Skeletal muscle tissue (tissue), 4 donors: Measurements from ENCODE around the gene MAFB. TPM values are rescaled to one million over a fixed set of nuclear protein-coding genes. Genes with fewer than 3 reads are reported as not detected.

ENCODE experiments used
- H3K27ac ChIP-seq: one replicate; pipeline ENCODE4 v1.7.0; 2013; ENCODE audit warnings: mild to moderate bottlenecking, low read depth, low read length, inconsistent platforms
- H3K27me3 ChIP-seq, 3 donors: one replicate each; pipeline ENCODE4 v1.7.0; 2013; ENCODE audit warnings: low read length in 3 of 3; ENCODE audit not compliant: control insufficient read depth in 3 of 3, insufficient read depth in 3 of 3
- H3K36me3 ChIP-seq, 3 donors: one replicate each; pipeline ENCODE4 v1.7.0; 2013; ENCODE audit warnings: low read length in 3 of 3; ENCODE audit not compliant: control insufficient read depth in 3 of 3, insufficient read depth in 3 of 3
- H3K4me1 ChIP-seq, 3 donors: one replicate each; pipeline ENCODE4 v1.7.0; 2013; ENCODE audit warnings: low read length in 3 of 3, mild to moderate bottlenecking in 3 of 3; ENCODE audit not compliant: control insufficient read depth in 3 of 3, insufficient read depth in 3 of 3
- H3K4me3 ChIP-seq, 3 donors: one replicate each; pipeline ENCODE4 v1.7.0; 2013; ENCODE audit warnings: low read length in 3 of 3
- H3K9ac ChIP-seq, 3 donors: one replicate each; pipeline ENCODE4 v1.7.0; 2013; ENCODE audit warnings: low read length in 3 of 3, mild to moderate bottlenecking in 3 of 3, moderate library complexity in 2 of 3, low read depth in 1 of 3
- H3K9me3 ChIP-seq, 3 donors: one replicate each; pipeline ENCODE4 v1.7.0; 2013; ENCODE audit warnings: low read length in 3 of 3; ENCODE audit not compliant: control insufficient read depth in 3 of 3
- total RNA-seq: library from RNA; depleted of rRNA; stranded (reverse); fragments of >200 nt; gene quantifications from one replicate; pipeline ENCODE4 v1.2.3, GENCODE V29; 2014
- donor health status: Osteomylitis.

MAFB gene
- total RNA-seq, 1 donor from 2014 or later, result 9.9 TPM

DNA sequence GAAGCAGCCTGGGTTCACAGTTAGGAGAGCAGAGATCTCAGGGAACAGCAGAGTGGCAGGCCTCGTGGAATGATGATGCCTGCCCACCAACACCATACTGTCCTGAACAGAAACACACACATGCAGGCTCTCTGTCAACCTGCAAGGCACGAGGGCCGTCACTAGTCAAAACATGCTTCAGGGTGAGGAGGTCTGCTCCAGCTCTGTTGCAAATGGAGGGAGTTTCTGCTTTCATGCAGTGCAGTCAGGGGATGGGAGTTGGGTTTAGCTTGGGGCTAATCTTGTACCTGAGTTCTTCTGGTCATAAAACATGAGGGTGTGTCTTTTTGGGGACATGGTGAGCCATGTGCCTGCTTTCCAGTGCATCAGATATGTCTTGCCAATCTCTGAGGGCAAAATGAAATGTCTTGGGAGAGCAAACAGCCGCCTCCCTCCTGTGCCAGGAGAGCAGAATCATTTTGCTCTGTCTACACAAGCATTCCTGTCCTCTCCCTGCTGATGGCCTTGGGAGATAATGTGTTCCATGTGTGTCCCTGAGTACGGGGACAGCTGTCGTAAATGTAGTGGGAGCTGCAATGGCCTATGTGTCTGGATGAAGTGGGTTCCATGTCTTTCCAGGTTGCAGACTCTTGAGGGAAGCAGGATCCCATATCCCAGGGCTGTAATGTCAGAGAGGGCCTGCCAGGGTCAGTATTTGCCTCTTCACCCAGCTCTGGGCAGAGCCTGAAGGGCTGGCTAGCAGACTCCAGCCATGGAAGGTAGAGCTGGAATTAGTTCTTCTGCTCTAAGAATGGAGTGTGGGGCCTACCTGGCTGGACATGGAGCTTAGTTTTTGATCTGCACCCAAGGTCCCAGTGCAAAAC, 40.6 kb downstream of the MAFB start:
- H3K4me1 ChIP-seq, result peaks cover 0 to 8% (median 5%) of the 10 kb centered on the region in 3 donors
- peaks cover 0 to 5% (median 0%) of the 10 kb centered on the region in 3 donors for H3K27me3 ChIP-seq
- no peak overlapping the region for H3K27ac ChIP-seq
- no peak overlapping the region for H3K4me3 ChIP-seq
- no peaks in the 10 kb centered on the region for H3K36me3 ChIP-seq
- no peaks in the 10 kb centered on the region for H3K9me3 ChIP-seq
- no peak overlapping the region for H3K9ac ChIP-seq

DNA sequence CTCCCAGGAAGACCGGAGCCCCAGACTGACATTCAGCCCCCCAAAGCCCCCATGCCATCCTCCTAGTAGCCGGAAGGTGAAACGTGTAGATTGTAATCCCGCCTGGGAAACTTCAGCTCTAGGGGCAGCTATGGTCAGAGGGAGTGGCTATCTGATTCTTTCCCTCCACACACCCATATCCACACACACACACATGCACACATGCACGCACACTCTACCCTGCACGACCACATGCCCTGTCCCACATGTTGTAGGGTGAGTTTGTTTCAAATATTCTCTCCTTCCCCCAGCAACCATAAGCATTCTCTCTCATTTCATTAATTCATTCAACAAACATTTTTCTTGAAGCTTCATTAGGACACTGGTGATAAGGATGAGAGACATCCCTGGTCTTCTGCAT, 42.2 kb downstream of the MAFB start:
- no peak overlapping the region for H3K27ac ChIP-seq
- H3K27me3 ChIP-seq, result peaks cover 0 to 5% (median 0%) of the 10 kb centered on the region in 3 donors
- no peaks in the 10 kb centered on the region for H3K36me3 ChIP-seq
- H3K4me3 ChIP-seq, result no peak overlapping the region
- no peaks in the 10 kb centered on the region for H3K9me3 ChIP-seq
- peaks cover 0 to 8% (median 5%) of the 10 kb centered on the region in 3 donors for H3K4me1 ChIP-seq
- no peak overlapping the region for H3K9ac ChIP-seq

DNA sequence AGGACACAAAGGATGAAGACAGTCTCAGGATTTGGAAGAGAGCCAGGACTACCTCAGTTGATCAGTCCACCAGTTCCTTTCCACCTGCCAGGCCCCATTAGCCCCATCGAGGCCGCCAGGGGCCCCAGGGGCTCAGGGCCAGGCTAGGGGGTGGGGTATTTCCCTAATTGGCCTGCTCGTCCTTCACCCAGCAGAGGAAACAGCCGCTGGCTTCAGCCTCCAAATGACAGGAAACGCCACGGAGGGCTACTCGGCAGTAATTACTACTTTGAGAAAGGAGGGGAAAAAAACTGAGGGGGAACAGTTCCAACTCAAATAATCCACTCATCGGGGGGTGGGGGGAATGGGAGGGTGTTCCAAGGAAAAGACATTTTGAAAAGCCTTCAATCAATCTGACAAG, 42.7 kb downstream of the MAFB start:
- no peak overlapping the region for H3K9ac ChIP-seq
- H3K9me3 ChIP-seq, result no peaks in the 10 kb centered on the region
- no peak overlapping the region for H3K4me3 ChIP-seq
- peaks cover 0 to 8% (median 5%) of the 10 kb centered on the region in 3 donors for H3K4me1 ChIP-seq
- H3K27me3 ChIP-seq, result peaks cover 0 to 5% (median 0%) of the 10 kb centered on the region in 3 donors
- no peak overlapping the region for H3K27ac ChIP-seq
- no peaks in the 10 kb centered on the region for H3K36me3 ChIP-seq

DNA sequence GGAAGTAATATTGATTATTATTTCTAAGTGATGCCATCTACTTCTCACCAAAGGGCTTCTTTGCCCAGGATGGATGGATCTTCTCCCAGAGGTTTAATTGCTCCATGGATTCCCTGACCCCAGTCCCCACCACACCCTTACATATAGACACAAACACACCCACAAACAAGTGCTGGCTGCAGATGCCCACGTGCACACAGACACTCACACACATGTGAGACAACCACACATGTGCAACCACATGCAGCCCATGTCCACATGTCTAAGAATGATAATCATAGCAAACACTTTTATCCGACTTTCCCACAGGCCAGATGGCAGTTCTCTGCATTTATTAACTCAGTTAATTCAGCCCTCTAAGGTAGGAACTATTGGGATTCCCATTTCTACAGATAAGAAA, 44.2 kb downstream of the MAFB start:
- no peaks in the 10 kb centered on the region for H3K36me3 ChIP-seq
- peaks cover 0 to 8% (median 5%) of the 10 kb centered on the region in 3 donors for H3K4me1 ChIP-seq
- peaks cover 0 to 5% (median 0%) of the 10 kb centered on the region in 3 donors for H3K27me3 ChIP-seq
- H3K9me3 ChIP-seq, result no peaks in the 10 kb centered on the region
- H3K27ac ChIP-seq, result no peak overlapping the region
- H3K4me3 ChIP-seq, result no peak overlapping the region
- H3K9ac ChIP-seq, result no peak overlapping the region

DNA sequence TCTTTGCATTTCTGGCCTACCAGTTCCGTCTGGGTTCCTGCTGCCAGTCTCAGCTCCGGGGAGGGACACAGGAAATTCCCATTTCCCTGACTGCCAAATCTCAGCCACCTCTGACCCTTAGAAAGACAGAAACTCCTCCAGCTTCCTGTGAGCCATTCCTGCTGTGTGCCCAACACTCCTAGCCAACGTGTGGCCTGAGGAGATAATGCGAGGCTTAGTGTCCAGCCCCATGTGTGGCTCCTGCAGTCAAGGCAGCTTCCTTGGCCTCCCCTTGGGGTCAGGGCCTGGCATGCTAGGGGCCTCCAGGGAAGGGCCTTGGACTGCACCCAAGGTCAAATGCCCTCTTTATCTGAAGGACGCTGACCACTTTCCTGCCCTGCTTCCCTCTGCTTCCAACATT, 45.1 kb downstream of the MAFB start:
- H3K27ac ChIP-seq, result no peak overlapping the region

DNA sequence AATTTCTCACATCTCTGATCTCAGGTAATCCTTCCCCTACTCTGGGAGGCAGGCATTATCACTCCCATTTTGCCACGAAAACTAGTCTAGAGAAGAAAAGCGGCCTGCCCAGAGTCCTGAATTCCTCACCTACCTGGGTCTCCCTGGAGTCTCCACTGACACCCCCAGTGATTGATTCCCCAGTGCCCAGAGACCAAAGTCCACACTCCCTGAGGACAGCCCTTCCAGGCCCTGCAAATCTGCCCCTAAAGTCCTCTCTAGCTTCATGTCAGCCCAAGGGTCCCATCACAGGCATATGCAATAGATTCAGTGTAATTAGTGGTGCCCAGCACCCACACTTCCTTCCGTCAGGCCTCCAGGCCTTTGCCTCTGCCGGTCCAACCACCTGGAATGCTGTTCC, 47.2 kb downstream of the MAFB start:
- peaks cover 0 to 10% (median 5%) of the 10 kb centered on the region in 3 donors for H3K4me1 ChIP-seq
- no peaks in the 10 kb centered on the region for H3K9me3 ChIP-seq
- H3K4me3 ChIP-seq, result no peak overlapping the region
- H3K27me3 ChIP-seq, result peaks cover 0 to 3% (median 0%) of the 10 kb centered on the region in 3 donors
- H3K9ac ChIP-seq, result no peak overlapping the region
- H3K36me3 ChIP-seq, result no peaks in the 10 kb centered on the region
- H3K27ac ChIP-seq, result no peak overlapping the region

More for the DNA sequence above, 45.1 kb downstream of the MAFB start:
- Histone ChIP-seq H3K27me3 (peaks cover 0 to 5% (median 0%) of the 10 kb centered on the region in 3 donors), H3K9ac (no peak overlapping the region), H3K4me1 (peaks cover 0 to 8% (median 5%) of the 10 kb centered on the region in 3 donors), H3K36me3 (no peaks in the 10 kb centered on the region), H3K4me3 (no peak overlapping the region), H3K9me3 (no peaks in the 10 kb centered on the region)

DNA sequence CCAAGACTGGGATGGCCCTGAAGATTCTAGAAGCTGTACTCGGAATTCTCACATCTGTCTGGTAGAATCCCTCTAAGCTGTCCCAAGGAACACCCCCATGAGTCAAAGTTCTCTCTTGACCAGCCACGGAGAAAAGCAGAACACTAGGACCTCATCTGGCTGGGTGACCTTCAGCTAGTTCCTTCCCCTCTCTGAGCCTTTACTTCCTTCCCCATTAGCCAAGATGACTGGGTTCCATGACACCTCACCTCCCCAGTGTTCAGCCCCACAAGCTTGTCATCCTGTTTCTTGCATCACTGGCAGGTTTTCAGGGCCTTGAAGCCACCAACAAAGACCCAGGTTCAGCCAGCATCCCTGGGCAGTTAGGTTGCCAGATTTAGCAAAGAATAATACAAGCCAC, 47.8 kb downstream of the MAFB start:
- H3K27ac ChIP-seq, result no peak overlapping the region
- peaks cover 0 to 3% (median 0%) of the 10 kb centered on the region in 3 donors for H3K27me3 ChIP-seq
- H3K9me3 ChIP-seq, result no peaks in the 10 kb centered on the region
- no peak overlapping the region for H3K9ac ChIP-seq
- H3K4me3 ChIP-seq, result no peak overlapping the region
- peaks cover 0 to 9% (median 3%) of the 10 kb centered on the region in 3 donors for H3K4me1 ChIP-seq
- no peaks in the 10 kb centered on the region for H3K36me3 ChIP-seq

DNA sequence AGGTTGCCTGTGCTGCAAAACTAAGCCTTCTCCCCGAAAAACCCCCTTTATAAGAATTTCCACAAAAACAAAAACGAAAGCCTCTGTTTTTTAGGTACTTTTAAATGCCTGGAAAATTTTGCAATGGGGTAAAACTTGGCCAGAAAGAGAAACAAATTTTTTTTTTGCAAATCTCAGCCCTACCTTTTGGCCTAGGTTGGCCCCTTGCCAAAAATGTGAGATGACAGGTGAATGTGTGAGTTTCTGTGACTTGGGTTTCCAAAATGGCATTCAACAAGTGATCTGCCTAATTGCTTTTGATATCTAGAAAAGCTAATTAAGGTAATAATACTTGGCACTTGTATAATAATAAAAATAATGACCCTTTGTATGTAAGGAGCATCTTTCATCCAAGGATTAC, 48.4 kb downstream of the MAFB start:
- no peaks in the 10 kb centered on the region for H3K36me3 ChIP-seq
- H3K4me1 ChIP-seq, result peaks cover 0 to 7% (median 2%) of the 10 kb centered on the region in 3 donors
- no peak overlapping the region for H3K4me3 ChIP-seq
- peaks cover 0 to 2% (median 0%) of the 10 kb centered on the region in 3 donors for H3K27me3 ChIP-seq
- no peak overlapping the region for H3K27ac ChIP-seq
- no peaks in the 10 kb centered on the region for H3K9me3 ChIP-seq
- H3K9ac ChIP-seq, result no peak overlapping the region

DNA sequence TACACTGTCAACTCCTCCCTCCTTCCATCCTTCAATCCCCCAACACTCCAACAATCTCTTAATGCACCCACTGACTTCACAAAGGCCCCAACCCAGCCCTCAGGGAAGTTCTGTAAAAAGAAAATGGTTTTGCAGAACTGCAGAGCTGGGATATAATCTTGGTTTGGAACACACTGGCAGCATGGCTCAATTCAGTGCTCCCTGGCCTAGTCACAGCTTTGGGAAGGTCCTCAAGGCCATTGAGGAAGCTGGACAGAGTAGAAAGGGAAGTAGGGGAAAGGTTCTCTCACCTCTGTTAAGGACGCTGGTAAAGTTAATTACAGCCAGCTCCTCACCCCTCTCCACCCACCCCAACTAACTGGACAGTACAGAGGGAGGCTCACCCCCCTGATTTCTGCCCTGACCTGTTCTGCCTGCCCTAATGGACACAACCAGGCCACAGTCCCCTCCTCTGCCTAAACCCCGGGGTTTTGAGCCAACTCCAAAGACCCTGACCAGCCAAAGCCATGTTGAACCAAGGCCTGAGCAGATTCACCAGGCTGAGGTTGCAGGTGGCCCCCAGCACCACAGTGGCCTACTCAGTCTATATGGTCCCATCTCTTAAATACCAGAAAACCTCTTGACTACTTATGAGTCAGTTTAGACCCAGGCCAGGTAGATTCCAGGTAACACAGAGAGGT, 49.2 kb downstream of the MAFB start:
- Histone ChIP-seq H3K9me3 (no peaks in the 10 kb centered on the region), H3K4me1 (peaks cover 0 to 7% (median 2%) of the 10 kb centered on the region in 3 donors), H3K9ac (no peak overlapping the region), H3K27me3 (no peaks in the 10 kb centered on the region), H3K4me3 (no peak overlapping the region), H3K27ac (no peak overlapping the region), H3K36me3 (no peaks in the 10 kb centered on the region)

DNA sequence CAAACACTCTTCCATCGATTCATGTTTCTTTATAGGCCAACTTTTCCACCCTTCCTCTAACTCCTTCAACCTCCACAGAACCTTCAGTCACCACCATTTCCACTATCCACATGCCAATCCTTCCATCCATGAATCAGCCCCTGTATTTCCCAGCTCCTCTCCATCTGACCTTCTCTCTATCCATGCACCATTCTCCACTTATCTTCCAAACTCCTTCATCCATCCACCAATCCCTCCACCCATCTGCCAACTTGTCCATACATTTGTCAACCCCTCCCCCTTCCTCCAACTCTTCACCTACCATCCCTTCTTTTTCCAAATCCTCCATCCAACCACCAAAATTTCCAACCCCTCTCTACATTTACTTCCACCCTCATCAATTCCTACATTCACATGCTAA, 49.9 kb downstream of the MAFB start:
- Histone ChIP-seq H3K9ac (no peak overlapping the region), H3K27me3 (no peaks in the 10 kb centered on the region), H3K36me3 (no peaks in the 10 kb centered on the region), H3K9me3 (no peaks in the 10 kb centered on the region), H3K4me3 (no peak overlapping the region), H3K27ac (no peak overlapping the region), H3K4me1 (peaks cover 0 to 5% (median 2%) of the 10 kb centered on the region in 3 donors)
